Measurements from ENCODE around the gene PRDM16. TPM values are rescaled to one million over a fixed set of nuclear protein-coding genes. Genes with fewer than 3 reads are reported as not detected.

Gene PRDM16
- polyA plus RNA-seq, 3 donors, result not detected

DNA sequence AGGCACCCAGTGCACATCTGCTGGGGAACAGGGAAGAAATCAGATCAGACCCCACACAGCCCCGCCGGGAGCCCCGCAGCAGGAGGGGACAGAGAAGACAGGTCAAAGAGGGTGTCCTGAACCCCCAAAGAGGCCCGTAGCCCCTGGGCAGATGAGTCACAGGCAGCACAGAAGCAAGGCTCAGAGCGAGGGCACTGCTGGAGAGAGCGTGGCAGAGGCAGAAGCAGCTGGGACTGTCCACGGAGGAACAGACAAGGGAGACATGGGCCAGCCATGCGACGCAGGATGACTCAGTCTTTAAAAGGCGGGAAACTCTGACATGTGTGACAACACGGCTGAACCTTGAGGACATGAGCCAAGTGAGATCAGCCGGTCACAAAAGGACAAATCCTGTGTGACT lies 14.5 kb upstream of the PRDM16 start:
- no peaks in the 10 kb centered on the region for H3K36me3 Mint-ChIP-seq
- H3K27ac Mint-ChIP-seq, result peak overlapping the region in 1 of 7 donors; percentile 30
- DNase-seq, result no peak
- no peaks in the 10 kb centered on the region for H3K4me1 Mint-ChIP-seq
- H3K4me2 ChIP-seq (replicated peaks; ENCODE audit: extremely low read depth, low read length, poor library complexity, severe bottlenecking), result no peak overlapping the region
- H3K4me3 ChIP-seq (replicated peaks in 1 of 3; ENCODE audit: low read depth in 2 of 3, low read length in 3 of 3), result no peak overlapping the region
- H3K27ac ChIP-seq (ENCODE audit: low read depth in 1 of 2, low read length in 2 of 2), result no peak overlapping the region
- H3K27me3 Mint-ChIP-seq (ENCODE audit: low read depth in 3 of 3), result peaks cover 0 to 9% (median 8%) of the 10 kb centered on the region in 3 donors
- TF ChIP-seq, protein P1, sequence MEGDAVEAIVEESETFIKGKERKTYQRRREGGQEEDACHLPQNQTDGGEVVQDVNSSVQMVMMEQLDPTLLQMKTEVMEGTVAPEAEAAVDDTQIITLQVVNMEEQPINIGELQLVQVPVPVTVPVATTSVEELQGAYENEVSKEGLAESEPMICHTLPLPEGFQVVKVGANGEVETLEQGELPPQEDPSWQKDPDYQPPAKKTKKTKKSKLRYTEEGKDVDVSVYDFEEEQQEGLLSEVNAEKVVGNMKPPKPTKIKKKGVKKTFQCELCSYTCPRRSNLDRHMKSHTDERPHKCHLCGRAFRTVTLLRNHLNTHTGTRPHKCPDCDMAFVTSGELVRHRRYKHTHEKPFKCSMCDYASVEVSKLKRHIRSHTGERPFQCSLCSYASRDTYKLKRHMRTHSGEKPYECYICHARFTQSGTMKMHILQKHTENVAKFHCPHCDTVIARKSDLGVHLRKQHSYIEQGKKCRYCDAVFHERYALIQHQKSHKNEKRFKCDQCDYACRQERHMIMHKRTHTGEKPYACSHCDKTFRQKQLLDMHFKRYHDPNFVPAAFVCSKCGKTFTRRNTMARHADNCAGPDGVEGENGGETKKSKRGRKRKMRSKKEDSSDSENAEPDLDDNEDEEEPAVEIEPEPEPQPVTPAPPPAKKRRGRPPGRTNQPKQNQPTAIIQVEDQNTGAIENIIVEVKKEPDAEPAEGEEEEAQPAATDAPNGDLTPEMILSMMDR (IDR thresholded peaks at IDR 0.05), result no peak
- no peak overlapping the region for H2AFZ ChIP-seq (ENCODE audit: insufficient read depth, low read depth, low read length, poor library complexity, severe bottlenecking)
- H3K4me1 ChIP-seq (ENCODE audit: control insufficient read depth in 1 of 2, insufficient read depth in 2 of 2, low read length in 2 of 2), result no peaks in the 10 kb centered on the region
- H3K79me2 ChIP-seq (ENCODE audit: insufficient read depth, low read length), result no peaks in the 10 kb centered on the region
- WGBS (ENCODE audit: insufficient coverage), result 89% methylated on average over 12 of the region's 12 CpGs
- no peaks in the 10 kb centered on the region for H3K27me3 ChIP-seq (ENCODE audit: control insufficient read depth in 2 of 2, insufficient read depth in 2 of 2, low read length in 2 of 2)
- no peak overlapping the region for H3K4me3 Mint-ChIP-seq
- no peaks in the 10 kb centered on the region for H3K36me3 ChIP-seq (replicated peaks in 1 of 2; ENCODE audit: control insufficient read depth in 1 of 2, insufficient read depth in 2 of 2, low read length in 2 of 2)
- no peaks in the 10 kb centered on the region for H4K20me1 ChIP-seq (ENCODE audit: insufficient read depth, low read length)
- no peak overlapping the region for H3K9ac ChIP-seq (ENCODE audit: insufficient read depth, low read length, poor library complexity, severe bottlenecking)
- intact Hi-C loops (cut with micrococcal nuclease), result no loop called here
- H3K9me3 ChIP-seq (replicated peaks in 1 of 2; ENCODE audit: control insufficient read depth in 1 of 2, insufficient read depth in 1 of 2, low read length in 2 of 2), result peaks cover 0 to 7% of the 10 kb centered on the region in 2 donors
- H3K9me3 Mint-ChIP-seq, result peaks cover 0 to 4% (median 2%) of the 10 kb centered on the region in 7 donors

DNA sequence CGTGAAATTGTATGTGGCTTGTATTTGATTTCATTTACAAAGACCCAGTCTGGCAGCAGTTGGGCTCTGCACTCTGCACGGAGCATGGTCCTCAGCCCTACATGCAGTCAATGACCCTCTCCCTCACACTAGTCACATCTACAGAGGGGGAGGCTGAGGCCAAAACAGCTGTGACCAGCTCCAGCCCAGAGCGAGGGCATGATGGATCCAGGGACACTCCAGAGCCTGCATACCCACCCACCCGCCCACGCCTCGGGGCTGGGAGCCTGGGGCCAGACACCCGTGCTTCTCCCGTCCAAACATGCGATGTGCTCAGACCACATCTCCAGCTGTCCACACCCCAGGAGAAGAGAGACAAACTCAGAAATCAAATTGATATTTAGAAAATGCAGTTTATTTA lies 14.0 kb upstream of the PRDM16 start:
- no peak overlapping the region for H3K4me3 ChIP-seq (replicated peaks in 1 of 3; ENCODE audit: low read depth in 2 of 3, low read length in 3 of 3)
- Mint-ChIP-seq H3K4me1 (no peaks in the 10 kb centered on the region), H3K9me3 (peaks cover 0 to 4% (median 2%) of the 10 kb centered on the region in 7 donors), H3K27ac (no peak overlapping the region), H3K36me3 (no peaks in the 10 kb centered on the region), H3K4me3 (no peak overlapping the region), H3K27me3 (ENCODE audit: low read depth in 3 of 3) (peaks cover 0 to 12% (median 9%) of the 10 kb centered on the region in 3 donors)
- H3K79me2 ChIP-seq (ENCODE audit: insufficient read depth, low read length), result no peaks in the 10 kb centered on the region
- no peak for DNase-seq
- H4K20me1 ChIP-seq (ENCODE audit: insufficient read depth, low read length), result no peaks in the 10 kb centered on the region
- H3K27ac ChIP-seq (ENCODE audit: low read depth in 1 of 2, low read length in 2 of 2), result no peak overlapping the region
- no peak overlapping the region for H3K4me2 ChIP-seq (replicated peaks; ENCODE audit: extremely low read depth, low read length, poor library complexity, severe bottlenecking)
- no peak overlapping the region for H2AFZ ChIP-seq (ENCODE audit: insufficient read depth, low read depth, low read length, poor library complexity, severe bottlenecking)
- no peaks in the 10 kb centered on the region for H3K36me3 ChIP-seq (replicated peaks in 1 of 2; ENCODE audit: control insufficient read depth in 1 of 2, insufficient read depth in 2 of 2, low read length in 2 of 2)
- 100% methylated on average over 1 of the region's 9 CpGs for WGBS (ENCODE audit: insufficient coverage)
- no peaks in the 10 kb centered on the region for H3K4me1 ChIP-seq (ENCODE audit: control insufficient read depth in 1 of 2, insufficient read depth in 2 of 2, low read length in 2 of 2)
- H3K9me3 ChIP-seq (replicated peaks in 1 of 2; ENCODE audit: control insufficient read depth in 1 of 2, insufficient read depth in 1 of 2, low read length in 2 of 2), result peaks cover 0 to 7% of the 10 kb centered on the region in 2 donors
- intact Hi-C loops (cut with micrococcal nuclease), result no loop called here
- TF ChIP-seq, protein P1 (IDR thresholded peaks at IDR 0.05), result no peak
- H3K9ac ChIP-seq (ENCODE audit: insufficient read depth, low read length, poor library complexity, severe bottlenecking), result no peak overlapping the region
- no peaks in the 10 kb centered on the region for H3K27me3 ChIP-seq (ENCODE audit: control insufficient read depth in 2 of 2, insufficient read depth in 2 of 2, low read length in 2 of 2)

Data from CD14-positive monocyte (primary cell).